ENCODE results near the gene CDCP2.
A peak's percentile ranks its signal among the peaks of the same experiment; 100 is the strongest.

CDCP2 gene

DNA sequence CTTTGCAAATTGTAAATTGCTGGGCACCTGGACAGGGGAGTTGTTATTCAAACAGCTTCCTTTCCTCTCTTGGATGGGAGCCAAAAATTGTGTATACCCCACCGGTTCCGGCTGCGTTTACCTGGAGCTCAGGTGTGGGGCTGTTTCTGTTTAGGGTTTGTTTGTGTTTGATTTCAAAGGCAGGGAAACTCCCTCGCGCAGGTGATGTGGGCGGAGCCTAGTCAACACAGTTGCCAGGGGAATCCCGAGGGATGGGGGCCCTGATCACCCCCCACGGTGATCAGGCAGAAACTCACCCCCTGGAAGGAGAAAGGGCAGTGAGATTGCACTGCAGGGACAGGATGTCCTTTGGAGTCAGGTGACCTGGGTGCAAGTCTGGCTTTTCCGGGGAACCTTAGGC is 28.3 kb downstream of the CDCP2 start:
- Histone ChIP-seq H3K4me1 (ENCODE audit: control extremely low read depth in 1 of 4, control insufficient read depth in 4 of 4, insufficient read depth in 4 of 4, low read length in 3 of 4) (peaks cover 0 to 34% (median 24%) of the 10 kb centered on the region in 4 experiments), H3K27me3 (replicated peaks in 2 of 5; ENCODE audit: control insufficient read depth in 4 of 5, insufficient read depth in 5 of 5, low read length in 4 of 5) (no peaks in the 10 kb centered on the region), H3K4me3 (ENCODE audit: control insufficient read depth in 1 of 7, extremely low read depth in 1 of 7, insufficient read depth in 4 of 7, low read depth in 2 of 7, low read length in 6 of 7) (no peak overlapping the region), H3K9me3 (ENCODE audit: control extremely low read depth in 1 of 5, control insufficient read depth in 4 of 5, insufficient read depth in 2 of 5, low read depth in 1 of 5, low read length in 4 of 5) (peaks cover 0 to 7% (median 0%) of the 10 kb centered on the region in 5 experiments), H3K27ac (ENCODE audit: insufficient read depth in 1 of 2, low read depth in 1 of 2, low read length in 2 of 2, poor library complexity in 1 of 2, severe bottlenecking in 2 of 2) (no peak overlapping the region), H3K36me3 (ENCODE audit: control insufficient read depth in 4 of 4, insufficient read depth in 4 of 4, low read length in 3 of 4) (no peaks in the 10 kb centered on the region)
- DNase-seq, result no peak
- WGBS (ENCODE audit: insufficient coverage), result 73% methylated on average over 5 of the region's 9 CpGs
- CTCF ChIA-PET, result interaction anchor here (1.2 to 6.5 kb wide), 8 partner anchors 9 to 344 kb away, joined by 3 to 38 read pairs (median 4); no protein-coding TSS in a partner anchor
- POLR2A ChIA-PET, result interaction anchor here (1.0 kb wide), 1 partner anchor 10 kb away, joined by 3 read pairs; no protein-coding TSS in a partner anchor

DNA sequence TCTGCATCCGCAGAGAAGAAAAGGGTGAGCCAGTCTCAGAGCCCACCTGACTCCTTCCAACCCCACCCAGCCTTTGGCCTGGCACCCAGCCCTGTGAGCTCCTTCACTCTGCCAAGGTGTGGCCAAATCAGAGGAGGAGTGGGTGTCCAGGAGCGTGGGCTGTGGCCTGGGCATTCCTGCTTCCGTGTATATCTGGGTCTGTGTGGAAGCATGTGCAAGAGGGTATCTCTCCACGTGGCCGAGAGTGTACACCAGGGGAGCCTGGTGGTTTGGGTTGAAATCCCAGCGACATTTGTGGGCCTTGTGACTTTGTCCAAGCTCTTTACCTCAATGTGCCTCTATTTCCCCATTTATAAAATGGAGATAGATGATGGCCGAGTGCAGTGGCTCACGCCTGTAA is 29.8 kb downstream of the CDCP2 start:
- no peaks in the 10 kb centered on the region for H3K36me3 ChIP-seq (ENCODE audit: control insufficient read depth in 4 of 4, insufficient read depth in 4 of 4, low read length in 3 of 4)
- no peak for DNase-seq
- H3K4me3 ChIP-seq (ENCODE audit: control insufficient read depth in 1 of 7, extremely low read depth in 1 of 7, insufficient read depth in 4 of 7, low read depth in 2 of 7, low read length in 6 of 7), result no peak overlapping the region
- POLR2A ChIA-PET, result no interaction called here
- 100% methylated on average over 5 of the region's 8 CpGs for WGBS (ENCODE audit: insufficient coverage)
- no peak overlapping the region for H3K27ac ChIP-seq (ENCODE audit: insufficient read depth in 1 of 2, low read depth in 1 of 2, low read length in 2 of 2, poor library complexity in 1 of 2, severe bottlenecking in 2 of 2)
- CTCF ChIA-PET, result interaction anchor here (0.9 to 6.5 kb wide), 12 partner anchors 8 to 366 kb away, joined by 3 to 38 read pairs (median 4); no protein-coding TSS in a partner anchor
- peaks cover 0 to 34% (median 24%) of the 10 kb centered on the region in 4 experiments for H3K4me1 ChIP-seq (ENCODE audit: control extremely low read depth in 1 of 4, control insufficient read depth in 4 of 4, insufficient read depth in 4 of 4, low read length in 3 of 4)
- peaks cover 0 to 7% (median 0%) of the 10 kb centered on the region in 5 experiments for H3K9me3 ChIP-seq (ENCODE audit: control extremely low read depth in 1 of 5, control insufficient read depth in 4 of 5, insufficient read depth in 2 of 5, low read depth in 1 of 5, low read length in 4 of 5)
- no peaks in the 10 kb centered on the region for H3K27me3 ChIP-seq (replicated peaks in 2 of 5; ENCODE audit: control insufficient read depth in 4 of 5, insufficient read depth in 5 of 5, low read length in 4 of 5)

DNA sequence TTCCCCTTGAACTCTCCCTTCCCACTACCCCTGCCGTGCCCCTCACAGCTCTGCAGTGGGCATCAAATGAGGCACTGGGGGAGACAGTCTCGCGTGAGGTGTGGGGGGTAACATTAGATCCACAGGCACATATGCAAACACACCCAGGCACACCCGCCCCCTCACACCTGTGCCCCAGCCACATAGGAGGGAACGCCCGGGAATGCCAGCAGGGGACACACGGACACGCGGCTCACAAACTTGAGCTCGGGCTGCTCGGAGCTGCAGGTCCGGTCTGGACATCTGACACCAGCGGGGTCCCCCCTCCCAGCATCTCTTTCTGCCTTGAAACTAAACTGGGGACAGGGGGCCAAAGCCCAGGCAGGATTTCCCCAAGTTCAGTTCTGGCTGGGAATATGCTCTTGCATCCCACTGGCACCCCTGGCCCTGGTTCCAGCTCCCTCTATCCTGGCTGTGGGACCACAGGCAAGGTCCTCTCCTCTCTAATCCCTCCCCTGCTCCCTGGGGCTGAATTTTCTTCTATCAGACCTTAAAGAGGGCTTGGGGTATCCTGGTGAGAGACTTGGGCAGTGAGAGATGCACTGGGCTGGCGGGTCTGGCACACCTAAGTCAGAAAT is 30.6 kb downstream of the CDCP2 start:
- Histone ChIP-seq H3K4me1 (ENCODE audit: control extremely low read depth in 1 of 4, control insufficient read depth in 4 of 4, insufficient read depth in 4 of 4, low read length in 3 of 4) (peaks cover 0 to 34% (median 24%) of the 10 kb centered on the region in 4 experiments), H3K27ac (ENCODE audit: insufficient read depth in 1 of 2, low read depth in 1 of 2, low read length in 2 of 2, poor library complexity in 1 of 2, severe bottlenecking in 2 of 2) (no peak overlapping the region), H3K9me3 (ENCODE audit: control extremely low read depth in 1 of 5, control insufficient read depth in 4 of 5, insufficient read depth in 2 of 5, low read depth in 1 of 5, low read length in 4 of 5) (peaks cover 0 to under 1% (median 0%) of the 10 kb centered on the region in 5 experiments), H3K36me3 (ENCODE audit: control insufficient read depth in 4 of 4, insufficient read depth in 4 of 4, low read length in 3 of 4) (no peaks in the 10 kb centered on the region), H3K4me3 (ENCODE audit: control insufficient read depth in 1 of 7, extremely low read depth in 1 of 7, insufficient read depth in 4 of 7, low read depth in 2 of 7, low read length in 6 of 7) (peak overlapping the region in 5 of 7 experiments; percentile 30 to 76 (median 56)), H3K27me3 (replicated peaks in 2 of 5; ENCODE audit: control insufficient read depth in 4 of 5, insufficient read depth in 5 of 5, low read length in 4 of 5) (no peaks in the 10 kb centered on the region)
- ChIA-PET POLR2A (no interaction called here), CTCF (interaction anchor here (0.6 to 6.5 kb wide), 13 partner anchors 9 to 367 kb away, joined by 3 to 38 read pairs (median 3); no protein-coding TSS in a partner anchor)
- WGBS (ENCODE audit: insufficient coverage), result 85% methylated on average over 11 of the region's 14 CpGs
- DNase-seq, result no peak

DNA sequence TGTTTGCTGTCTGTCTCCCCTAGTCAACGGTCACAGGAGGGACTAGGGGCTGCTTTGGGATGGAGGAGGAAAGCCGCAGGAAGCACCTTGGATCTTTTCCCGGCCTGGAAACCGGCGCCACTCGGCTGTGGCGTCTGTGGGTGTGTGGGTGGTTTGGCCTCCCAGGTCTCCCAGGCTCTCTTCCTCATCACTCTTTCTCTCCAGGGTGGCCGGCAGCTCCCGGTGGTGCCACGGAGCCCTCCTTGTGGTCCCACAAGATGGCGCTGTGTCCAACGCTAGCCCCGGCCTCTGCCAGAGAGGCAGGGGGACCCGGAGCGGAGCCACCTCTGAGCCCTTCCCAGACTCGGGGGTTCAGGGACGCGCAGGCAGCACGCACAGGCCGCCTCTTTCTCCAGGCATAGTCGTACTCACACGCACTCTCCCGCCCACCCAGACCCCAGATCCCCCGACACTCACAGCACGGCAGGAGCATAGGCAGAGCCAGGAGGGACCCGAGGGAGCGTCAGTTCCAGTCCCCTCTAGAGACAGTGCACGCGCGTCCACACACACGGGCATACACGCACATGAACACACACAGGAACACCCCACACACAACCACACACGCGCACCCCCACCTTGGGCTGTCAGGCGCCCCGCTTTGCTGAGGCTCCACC is 31.2 kb downstream of the CDCP2 start:
- Histone ChIP-seq H3K9me3 (ENCODE audit: control extremely low read depth in 1 of 5, control insufficient read depth in 4 of 5, insufficient read depth in 2 of 5, low read depth in 1 of 5, low read length in 4 of 5) (no peaks in the 10 kb centered on the region), H3K27ac (ENCODE audit: insufficient read depth in 1 of 2, low read depth in 1 of 2, low read length in 2 of 2, poor library complexity in 1 of 2, severe bottlenecking in 2 of 2) (peak overlapping the region in 1 of 2 experiments; percentile 12), H3K36me3 (ENCODE audit: control insufficient read depth in 4 of 4, insufficient read depth in 4 of 4, low read length in 3 of 4) (no peaks in the 10 kb centered on the region), H3K27me3 (replicated peaks in 2 of 5; ENCODE audit: control insufficient read depth in 4 of 5, insufficient read depth in 5 of 5, low read length in 4 of 5) (no peaks in the 10 kb centered on the region), H3K4me1 (ENCODE audit: control extremely low read depth in 1 of 4, control insufficient read depth in 4 of 4, insufficient read depth in 4 of 4, low read length in 3 of 4) (peaks cover 0 to 34% (median 24%) of the 10 kb centered on the region in 4 experiments), H3K4me3 (ENCODE audit: control insufficient read depth in 1 of 7, extremely low read depth in 1 of 7, insufficient read depth in 4 of 7, low read depth in 2 of 7, low read length in 6 of 7) (peak overlapping the region; percentile 14 to 76 (median 51))
- CTCF ChIA-PET, result interaction anchor here (0.6 to 6.5 kb wide), 9 partner anchors 9 to 368 kb away, joined by 3 to 38 read pairs (median 4); no protein-coding TSS in a partner anchor
- 0% methylated on average over 22 of the region's 36 CpGs for WGBS (ENCODE audit: insufficient coverage)
- POLR2A ChIA-PET, result no interaction called here
- DNase-seq, result peak; percentile 76 to 80 (median 77)

DNA sequence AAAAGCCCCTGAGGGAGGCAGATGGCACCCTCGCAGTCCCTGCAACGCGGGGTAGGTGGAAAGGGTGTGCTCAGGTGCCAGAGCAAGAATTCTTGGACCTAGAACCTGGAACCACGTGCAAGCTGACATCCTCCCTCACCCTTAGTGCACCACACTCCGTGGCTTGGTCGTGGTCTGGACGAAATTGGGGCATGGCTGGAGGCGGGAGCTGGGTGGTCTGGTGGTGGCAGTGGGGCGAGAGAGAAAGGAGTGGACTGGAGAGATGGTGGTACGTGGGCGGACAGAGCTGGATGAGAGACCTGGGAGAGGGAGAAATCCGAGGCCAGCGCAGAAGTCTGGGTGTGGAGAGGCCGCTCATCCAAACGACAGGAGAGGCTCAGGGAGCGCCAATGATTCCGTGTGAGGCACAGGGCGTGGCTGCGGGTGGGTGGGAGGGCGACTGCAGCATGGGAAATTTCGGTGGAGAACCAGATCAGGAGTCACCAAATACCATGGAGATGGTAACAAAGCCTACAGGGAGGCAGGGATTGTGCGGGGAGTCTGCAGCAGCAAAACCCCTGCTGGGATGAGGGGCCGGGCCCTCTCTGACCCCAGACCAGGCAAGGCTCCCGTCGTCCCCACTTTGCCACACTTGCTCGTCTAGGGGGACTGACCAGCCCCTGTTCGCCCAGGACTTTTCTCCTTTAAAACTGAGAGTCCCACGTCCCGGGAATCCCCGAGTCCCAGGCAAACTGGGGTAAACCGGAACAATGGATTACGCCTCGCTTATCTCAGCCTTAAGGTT is 31.9 kb downstream of the CDCP2 start:
- WGBS (ENCODE audit: insufficient coverage), result 78% methylated on average over 27 of the region's 33 CpGs
- POLR2A ChIA-PET, result no interaction called here
- H3K4me3 ChIP-seq (ENCODE audit: control insufficient read depth in 1 of 7, extremely low read depth in 1 of 7, insufficient read depth in 4 of 7, low read depth in 2 of 7, low read length in 6 of 7), result peak overlapping the region in 4 of 7 experiments; percentile 11 to 76 (median 62)

DNA sequence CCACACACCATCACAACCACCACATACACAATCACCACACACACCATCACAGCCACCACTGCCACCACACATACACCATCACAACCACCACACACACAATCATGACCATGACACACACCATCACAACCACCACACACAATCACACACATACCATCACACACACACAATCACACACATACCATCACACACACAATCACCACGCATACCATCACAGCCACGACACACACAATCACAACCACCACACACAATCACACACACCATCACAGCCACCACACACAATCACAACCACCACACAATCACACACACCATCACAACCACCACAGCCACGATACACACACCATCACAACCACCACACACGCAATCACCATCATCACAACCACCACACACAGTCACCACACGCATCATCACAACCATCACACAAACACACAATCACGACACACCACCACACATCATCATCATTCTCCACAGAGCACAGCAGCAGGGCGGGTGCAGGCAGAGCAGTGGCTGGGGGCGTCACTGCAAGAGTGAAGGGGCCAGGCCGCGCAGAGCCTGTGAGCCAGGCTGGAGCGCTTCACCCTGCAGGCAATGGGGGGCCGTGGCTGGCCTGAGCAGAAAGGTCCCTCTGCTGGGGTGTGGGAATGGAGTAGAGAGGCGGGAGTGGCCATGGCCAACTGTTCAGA is 32.6 kb downstream of the CDCP2 start:
- no peaks in the 10 kb centered on the region for H3K36me3 ChIP-seq (ENCODE audit: control insufficient read depth in 4 of 4, insufficient read depth in 4 of 4, low read length in 3 of 4)
- DNase-seq, result peak in 2 of 3 donors; percentile 10 to 30
- no peak overlapping the region for H3K27ac ChIP-seq (ENCODE audit: insufficient read depth in 1 of 2, low read depth in 1 of 2, low read length in 2 of 2, poor library complexity in 1 of 2, severe bottlenecking in 2 of 2)
- ChIA-PET POLR2A (no interaction called here), CTCF (no interaction called here)
- peaks cover 0 to 26% (median 16%) of the 10 kb centered on the region in 4 experiments for H3K4me1 ChIP-seq (ENCODE audit: control extremely low read depth in 1 of 4, control insufficient read depth in 4 of 4, insufficient read depth in 4 of 4, low read length in 3 of 4)
- WGBS (ENCODE audit: insufficient coverage), result 100% methylated on average over 8 of the region's 13 CpGs
- H3K4me3 ChIP-seq (ENCODE audit: control insufficient read depth in 1 of 7, extremely low read depth in 1 of 7, insufficient read depth in 4 of 7, low read depth in 2 of 7, low read length in 6 of 7), result no peak overlapping the region
- H3K27me3 ChIP-seq (replicated peaks in 2 of 5; ENCODE audit: control insufficient read depth in 4 of 5, insufficient read depth in 5 of 5, low read length in 4 of 5), result no peaks in the 10 kb centered on the region
- H3K9me3 ChIP-seq (ENCODE audit: control extremely low read depth in 1 of 5, control insufficient read depth in 4 of 5, insufficient read depth in 2 of 5, low read depth in 1 of 5, low read length in 4 of 5), result no peaks in the 10 kb centered on the region

More for the DNA sequence above, 31.9 kb downstream of the CDCP2 start:
- Histone ChIP-seq H3K4me1 (ENCODE audit: control extremely low read depth in 1 of 4, control insufficient read depth in 4 of 4, insufficient read depth in 4 of 4, low read length in 3 of 4) (peaks cover 0 to 33% (median 24%) of the 10 kb centered on the region in 4 experiments), H3K27ac (ENCODE audit: insufficient read depth in 1 of 2, low read depth in 1 of 2, low read length in 2 of 2, poor library complexity in 1 of 2, severe bottlenecking in 2 of 2) (peak overlapping the region in 1 of 2 experiments; percentile 12), H3K9me3 (ENCODE audit: control extremely low read depth in 1 of 5, control insufficient read depth in 4 of 5, insufficient read depth in 2 of 5, low read depth in 1 of 5, low read length in 4 of 5) (no peaks in the 10 kb centered on the region), H3K36me3 (ENCODE audit: control insufficient read depth in 4 of 4, insufficient read depth in 4 of 4, low read length in 3 of 4) (no peaks in the 10 kb centered on the region), H3K27me3 (replicated peaks in 2 of 5; ENCODE audit: control insufficient read depth in 4 of 5, insufficient read depth in 5 of 5, low read length in 4 of 5) (no peaks in the 10 kb centered on the region)
- DNase-seq, result no peak
- CTCF ChIA-PET, result interaction anchor here (1.1 to 6.5 kb wide), 5 partner anchors 10 to 368 kb away, joined by 3 to 38 read pairs (median 8); no protein-coding TSS in a partner anchor

Measured in common myeloid progenitor, CD34-positive (primary cell).